ENCODE data around the gene PLCB4. TPM values are rescaled to one million over a fixed set of nuclear protein-coding genes. Genes with fewer than 3 reads are reported as not detected.
A peak's percentile ranks its signal among the peaks of the same experiment; 100 is the strongest.

Gene PLCB4
- total RNA-seq, 1 donor from 2014 or later, result 10.5 TPM

- H3K36me3 Mint-ChIP-seq (ENCODE audit: low read depth, unreplicated experiment), result no peaks in the 10 kb centered on the region
- H3K4me1 Mint-ChIP-seq (ENCODE audit: unreplicated experiment), result peaks cover 14% of the 10 kb centered on the region
- no peaks in the 10 kb centered on the region for H3K9me3 Mint-ChIP-seq (ENCODE audit: unreplicated experiment)
- H3K4me3 Mint-ChIP-seq (ENCODE audit: unreplicated experiment), result no peak overlapping the region
- DNase-seq (ENCODE audit: low spot score), result no peak
- no peak for TF ChIP-seq CTCF (IDR thresholded peaks at IDR 0.05; ENCODE audit: unreplicated experiment)
- peaks cover 2% of the 10 kb centered on the region for H3K27me3 Mint-ChIP-seq (ENCODE audit: unreplicated experiment)
- no peak overlapping the region for H3K27ac Mint-ChIP-seq (ENCODE audit: unreplicated experiment)
These were observed 321.6 kb downstream of the PLCB4 start for GRCh38 chr20:9390441-9390840.

GRCh38 chr20:9392892-9393857, 324.3 kb downstream of the PLCB4 start:
- Mint-ChIP-seq H3K36me3 (ENCODE audit: low read depth, unreplicated experiment) (no peaks in the 10 kb centered on the region), H3K4me3 (ENCODE audit: unreplicated experiment) (no peak overlapping the region), H3K4me1 (ENCODE audit: unreplicated experiment) (peaks cover 14% of the 10 kb centered on the region), H3K27ac (ENCODE audit: unreplicated experiment) (no peak overlapping the region), H3K27me3 (ENCODE audit: unreplicated experiment) (peaks cover 2% of the 10 kb centered on the region), H3K9me3 (ENCODE audit: unreplicated experiment) (no peaks in the 10 kb centered on the region)
- peak; percentile 24 for TF ChIP-seq CTCF (IDR thresholded peaks at IDR 0.05; ENCODE audit: unreplicated experiment)
- DNase-seq (ENCODE audit: low spot score), result peak; percentile 59

- Mint-ChIP-seq H3K27me3 (ENCODE audit: unreplicated experiment) (no peaks in the 10 kb centered on the region), H3K4me3 (ENCODE audit: unreplicated experiment) (no peak overlapping the region), H3K9me3 (ENCODE audit: unreplicated experiment) (no peaks in the 10 kb centered on the region), H3K27ac (ENCODE audit: unreplicated experiment) (no peak overlapping the region), H3K4me1 (ENCODE audit: unreplicated experiment) (peaks cover 20% of the 10 kb centered on the region), H3K36me3 (ENCODE audit: low read depth, unreplicated experiment) (no peaks in the 10 kb centered on the region)
- DNase-seq (ENCODE audit: low spot score), result no peak
- no peak for TF ChIP-seq CTCF (IDR thresholded peaks at IDR 0.05; ENCODE audit: unreplicated experiment)
These were observed 327.1 kb downstream of the PLCB4 start for GRCh38 chr20:9395971-9396370.

- Mint-ChIP-seq H3K36me3 (ENCODE audit: low read depth, unreplicated experiment) (no peaks in the 10 kb centered on the region), H3K27ac (ENCODE audit: unreplicated experiment) (no peak overlapping the region), H3K27me3 (ENCODE audit: unreplicated experiment) (no peaks in the 10 kb centered on the region), H3K4me1 (ENCODE audit: unreplicated experiment) (peaks cover 11% of the 10 kb centered on the region), H3K4me3 (ENCODE audit: unreplicated experiment) (no peak overlapping the region), H3K9me3 (ENCODE audit: unreplicated experiment) (no peaks in the 10 kb centered on the region)
- no peak for TF ChIP-seq CTCF (IDR thresholded peaks at IDR 0.05; ENCODE audit: unreplicated experiment)
- DNase-seq (ENCODE audit: low spot score), result no peak
These were observed 329.0 kb downstream of the PLCB4 start for GRCh38 chr20:9397928-9398327.

GRCh38 chr20:9398882-9399281, 330.0 kb downstream of the PLCB4 start:
- Mint-ChIP-seq H3K4me3 (ENCODE audit: unreplicated experiment) (no peak overlapping the region), H3K27ac (ENCODE audit: unreplicated experiment) (no peak overlapping the region), H3K27me3 (ENCODE audit: unreplicated experiment) (no peaks in the 10 kb centered on the region), H3K36me3 (ENCODE audit: low read depth, unreplicated experiment) (no peaks in the 10 kb centered on the region), H3K4me1 (ENCODE audit: unreplicated experiment) (peaks cover 11% of the 10 kb centered on the region), H3K9me3 (ENCODE audit: unreplicated experiment) (no peaks in the 10 kb centered on the region)
- DNase-seq (ENCODE audit: low spot score), result no peak
- no peak for TF ChIP-seq CTCF (IDR thresholded peaks at IDR 0.05; ENCODE audit: unreplicated experiment)

Data from endothelial cell (in vitro differentiated cells).